K562 (cell line): Measurements from ENCODE around the gene CRIM1. TPM values are rescaled to one million over a fixed set of nuclear protein-coding genes. Genes with fewer than 3 reads are reported as not detected.
A peak's percentile ranks its signal among the peaks of the same experiment; 100 is the strongest.

Experiments used
- CBFA2T3 ChIP-seq: fragments of 450-650 bp; IDR thresholded peaks from 2 replicates; pipeline ENCODE4 v1.6.1; 2017
- NCOR1 ChIP-seq: fragments of 450-650 bp; IDR thresholded peaks from 2 replicates; pipeline ENCODE4 v1.6.1; 2016; ENCODE audit warnings: mild to moderate bottlenecking, moderate library complexity
- PHTF2 ChIP-seq: fragments of 250-450 bp; sonication (Bioruptor Pico); IDR thresholded peaks from 2 replicates; pipeline ENCODE4 v1.5.0; 2021; ENCODE audit warnings: mild to moderate bottlenecking
- PML ChIP-seq: IDR thresholded peaks from 2 replicates; pipeline ENCODE4 v1.6.1; 2012; ENCODE audit warnings: low read length, inconsistent platforms
- PRMT5 ChIP-seq: sonication (generic); formaldehyde crosslinking; IDR thresholded peaks from 2 replicates; pipeline ENCODE4 v1.5.0; 2020; ENCODE audit warnings: missing genetic modification reagents
- SMARCA4 ChIP-seq: fragments of 450-650 bp; IDR thresholded peaks from 2 replicates; pipeline ENCODE4 v1.6.1; 2016
- SP1 ChIP-seq: sonication (generic); formaldehyde crosslinking; IDR thresholded peaks from 2 replicates; pipeline ENCODE4 v1.8.1; 2022; ENCODE audit warnings: mild to moderate bottlenecking, missing genetic modification reagents
- SRF ChIP-seq, 2 experiments: fragments of 250-450, 450-650 bp in 1 of 2; sonication (Bioruptor Pico) in 1 of 2; sonication (generic) in 1 of 2; formaldehyde crosslinking; IDR thresholded peaks; 2 replicates each; pipeline versions ENCODE4 v1.5.0 to v1.5.1; 2020 to 2022; ENCODE audit warnings: mild to moderate bottlenecking in 1 of 2, missing genetic modification reagents in 1 of 2
- STAG1 ChIP-seq: sonication (generic); formaldehyde crosslinking; IDR thresholded peaks from 2 replicates; pipeline ENCODE4 v1.5.0; 2020; ENCODE audit warnings: missing genetic modification reagents, borderline replicate concordance
- TAL1 ChIP-seq: fragments of 450-650 bp; IDR thresholded peaks from 2 replicates; pipeline ENCODE4 v1.6.1; 2016; ENCODE audit warnings: mild to moderate bottlenecking
- TCF3 ChIP-seq: sonication (generic); formaldehyde crosslinking; IDR thresholded peaks from 2 replicates; pipeline ENCODE4 v1.4.0; 2020; ENCODE audit warnings: mild to moderate bottlenecking, missing genetic modification reagents
- TRIM24 ChIP-seq, 2 experiments: fragments of 450-650 bp; IDR thresholded peaks; 2 replicates each; pipeline ENCODE4 v1.6.1; 2016
- ZBTB40 ChIP-seq, 2 experiments: fragments of 450-650 bp in 1 of 2; sonication (generic) in 1 of 2; formaldehyde crosslinking in 1 of 2; IDR thresholded peaks; 2 replicates each; pipeline versions ENCODE4 v1.7.1 to v1.9.0; 2016 to 2022; ENCODE audit warnings: inconsistent platforms in 1 of 2, mild to moderate bottlenecking in 1 of 2, missing genetic modification reagents in 1 of 2
- polyA plus RNA-seq, 8 experiments: library from polyadenylated mRNA; depleted of rRNA in 4 of 8; stranded (reverse) in 5 of 8; unstranded in 3 of 8; fragments of >200 nt; fragmentation: Nextera tagmentation in 2 of 8; fragmentation: Illumina TruSeq in 1 of 8; extraction: Ambion mirVana in 2 of 8; extraction: Trizol in 1 of 8; gene quantifications; 2 replicates each; pipeline versions ENCODE4 v1.2.1 to v1.2.3, GENCODE V29; 2011 to 2014; ENCODE audit warnings: inconsistent platforms in 1 of 8, missing spikeins in 1 of 8
- total RNA-seq, 7 experiments: library from RNA; depleted of rRNA in 6 of 7; stranded (reverse); fragments of >200 nt in 6 of 7; fragmentation: Illumina TruSeq in 2 of 7; extraction: Trizol in 2 of 7; gene quantifications; 2 replicates each; pipeline versions ENCODE4 v1.2.1 to v1.2.3, GENCODE V29; 2011 to 2021; ENCODE audit warnings: low replicate concordance in 1 of 7
- TF ChIP-seq, protein P1 (sequence below): sonication (generic); formaldehyde crosslinking; IDR thresholded peaks from 2 replicates; pipeline ENCODE4 v1.8.0; 2022; ENCODE audit warnings: mild to moderate bottlenecking, low read depth, missing genetic modification reagents
- TF ChIP-seq, protein P2 (sequence below): fragments of 450-650 bp; IDR thresholded peaks from 2 replicates; pipeline ENCODE4 v1.6.1; 2018; ENCODE audit warnings: mild to moderate bottlenecking, low read depth; ENCODE audit not compliant: partially characterized antibody
- TF ChIP-seq, protein P3 (sequence below): sonication (generic); IDR thresholded peaks from 2 replicates; pipeline ENCODE4 v1.6.1; 2016

The CRIM1 gene
- total and polyA plus RNA-seq, 9 of the 15 experiments (the other 6 are each of a cell fraction or from before 2014, with no cell fraction given) = 0.01 to 0.36 (median 0.06) TPM; not detected in 1

- TF ChIP-seq, protein P1, sequence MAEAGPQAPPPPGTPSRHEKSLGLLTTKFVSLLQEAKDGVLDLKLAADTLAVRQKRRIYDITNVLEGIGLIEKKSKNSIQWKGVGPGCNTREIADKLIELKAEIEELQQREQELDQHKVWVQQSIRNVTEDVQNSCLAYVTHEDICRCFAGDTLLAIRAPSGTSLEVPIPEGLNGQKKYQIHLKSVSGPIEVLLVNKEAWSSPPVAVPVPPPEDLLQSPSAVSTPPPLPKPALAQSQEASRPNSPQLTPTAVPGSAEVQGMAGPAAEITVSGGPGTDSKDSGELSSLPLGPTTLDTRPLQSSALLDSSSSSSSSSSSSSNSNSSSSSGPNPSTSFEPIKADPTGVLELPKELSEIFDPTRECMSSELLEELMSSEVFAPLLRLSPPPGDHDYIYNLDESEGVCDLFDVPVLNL = no peak
- TF ChIP-seq TRIM24 (IDR thresholded peaks at IDR 0.05) = 0 out of 4 replicates have a peak, but pooled peaks of 1 of the 2 experiments have one; percentile 18
- TF ChIP-seq, protein P2, sequence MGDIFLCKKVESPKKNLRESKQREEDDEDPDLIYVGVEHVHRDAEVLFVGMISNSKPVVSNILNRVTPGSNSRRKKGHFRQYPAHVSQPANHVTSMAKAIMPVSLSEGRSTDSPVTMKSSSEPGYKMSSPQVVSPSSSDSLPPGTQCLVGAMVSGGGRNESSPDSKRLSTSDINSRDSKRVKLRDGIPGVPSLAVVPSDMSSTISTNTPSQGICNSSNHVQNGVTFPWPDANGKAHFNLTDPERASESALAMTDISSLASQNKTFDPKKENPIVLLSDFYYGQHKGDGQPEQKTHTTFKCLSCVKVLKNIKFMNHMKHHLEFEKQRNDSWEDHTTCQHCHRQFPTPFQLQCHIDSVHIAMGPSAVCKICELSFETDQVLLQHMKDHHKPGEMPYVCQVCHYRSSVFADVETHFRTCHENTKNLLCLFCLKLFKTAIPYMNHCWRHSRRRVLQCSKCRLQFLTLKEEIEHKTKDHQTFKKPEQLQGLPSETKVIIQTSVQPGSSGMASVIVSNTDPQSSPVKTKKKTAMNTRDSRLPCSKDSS = no peak
- TF ChIP-seq SP1 (CRISPR knock-in tag) = no peak
- no peak for TF ChIP-seq PHTF2 (CRISPR knock-in tag)
- TF ChIP-seq STAG1 (CRISPR knock-in tag) = no peak
- TF ChIP-seq TCF3 (CRISPR knock-in tag) = peak; percentile 74
- peak; percentile 60 for TF ChIP-seq NCOR1
- TF ChIP-seq PRMT5 (CRISPR knock-in tag) = no peak
- peak; percentile 69 for TF ChIP-seq TAL1
- peak; percentile 15; the same call in 1 of the 2 replicates for TF ChIP-seq SMARCA4
- TF ChIP-seq, protein P3, sequence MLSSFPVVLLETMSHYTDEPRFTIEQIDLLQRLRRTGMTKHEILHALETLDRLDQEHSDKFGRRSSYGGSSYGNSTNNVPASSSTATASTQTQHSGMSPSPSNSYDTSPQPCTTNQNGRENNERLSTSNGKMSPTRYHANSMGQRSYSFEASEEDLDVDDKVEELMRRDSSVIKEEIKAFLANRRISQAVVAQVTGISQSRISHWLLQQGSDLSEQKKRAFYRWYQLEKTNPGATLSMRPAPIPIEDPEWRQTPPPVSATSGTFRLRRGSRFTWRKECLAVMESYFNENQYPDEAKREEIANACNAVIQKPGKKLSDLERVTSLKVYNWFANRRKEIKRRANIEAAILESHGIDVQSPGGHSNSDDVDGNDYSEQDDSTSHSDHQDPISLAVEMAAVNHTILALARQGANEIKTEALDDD = peak; percentile 93
- TF ChIP-seq ZBTB40 (IDR thresholded peaks at IDR 0.05) = no peak
- TF ChIP-seq ZBTB40 (CRISPR knock-in tag; IDR thresholded peaks at IDR 0.05) = no peak
- no peak for TF ChIP-seq SRF (CRISPR knock-in tag; IDR thresholded peaks at IDR 0.05)
- 0 out of 2 replicates have a peak, but pooled peaks have one; percentile 28 for TF ChIP-seq PML
- TF ChIP-seq CBFA2T3 = peak; percentile 82
Observed at GRCh38 chr2:36449943-36450392, 94.4 kb downstream of the CRIM1 start (continued).
